ENCODE results near the gene TRDN.

TRDN gene

GRCh38 chr6:123352705-123353104, 284.0 kb downstream of the TRDN start:
- ATAC-seq (ENCODE audit: low read depth) (no peak), DNase-seq (ENCODE audit: low spot score) (no peak)
- H3K4me1 ChIP-seq (ENCODE audit: insufficient read depth, poor library complexity, severe bottlenecking), result no peaks in the 10 kb centered on the region
- no peaks in the 10 kb centered on the region for H3K36me3 ChIP-seq (ENCODE audit: low read depth)
- H3K27ac ChIP-seq (ENCODE audit: poor library complexity, severe bottlenecking), result no peak overlapping the region
- no peak overlapping the region for H3K4me3 ChIP-seq (ENCODE audit: severe bottlenecking)
- TF ChIP-seq, protein P1, sequence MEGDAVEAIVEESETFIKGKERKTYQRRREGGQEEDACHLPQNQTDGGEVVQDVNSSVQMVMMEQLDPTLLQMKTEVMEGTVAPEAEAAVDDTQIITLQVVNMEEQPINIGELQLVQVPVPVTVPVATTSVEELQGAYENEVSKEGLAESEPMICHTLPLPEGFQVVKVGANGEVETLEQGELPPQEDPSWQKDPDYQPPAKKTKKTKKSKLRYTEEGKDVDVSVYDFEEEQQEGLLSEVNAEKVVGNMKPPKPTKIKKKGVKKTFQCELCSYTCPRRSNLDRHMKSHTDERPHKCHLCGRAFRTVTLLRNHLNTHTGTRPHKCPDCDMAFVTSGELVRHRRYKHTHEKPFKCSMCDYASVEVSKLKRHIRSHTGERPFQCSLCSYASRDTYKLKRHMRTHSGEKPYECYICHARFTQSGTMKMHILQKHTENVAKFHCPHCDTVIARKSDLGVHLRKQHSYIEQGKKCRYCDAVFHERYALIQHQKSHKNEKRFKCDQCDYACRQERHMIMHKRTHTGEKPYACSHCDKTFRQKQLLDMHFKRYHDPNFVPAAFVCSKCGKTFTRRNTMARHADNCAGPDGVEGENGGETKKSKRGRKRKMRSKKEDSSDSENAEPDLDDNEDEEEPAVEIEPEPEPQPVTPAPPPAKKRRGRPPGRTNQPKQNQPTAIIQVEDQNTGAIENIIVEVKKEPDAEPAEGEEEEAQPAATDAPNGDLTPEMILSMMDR (IDR thresholded peaks at IDR 0.05; ENCODE audit: poor library complexity, severe bottlenecking), result no peak
- H3K27me3 ChIP-seq (ENCODE audit: insufficient read depth, poor library complexity, severe bottlenecking), result peaks cover 12% of the 10 kb centered on the region
- no peaks in the 10 kb centered on the region for H3K9me3 ChIP-seq (ENCODE audit: severe bottlenecking)

DNA sequence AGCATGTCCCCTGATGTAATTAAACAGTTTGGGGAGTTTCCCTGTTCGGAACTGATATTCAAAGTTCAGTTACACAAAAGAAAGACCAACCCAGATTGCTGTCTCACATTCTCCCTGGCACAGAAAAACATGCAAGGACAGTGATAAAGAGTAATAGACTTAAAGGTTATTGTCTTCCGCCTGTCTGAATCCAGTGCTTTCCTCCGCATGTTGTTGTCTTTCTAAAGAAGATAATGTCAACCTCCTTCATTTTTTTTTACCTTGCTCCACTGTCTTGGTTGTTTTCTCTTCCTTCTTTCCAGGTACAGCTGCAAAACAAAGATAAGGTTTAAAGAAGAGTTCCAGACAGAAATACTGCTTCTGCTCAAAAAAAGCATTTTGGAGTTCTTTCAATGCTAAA, 284.5 kb downstream of the TRDN start:
- DNase-seq (ENCODE audit: low spot score) (no peak), ATAC-seq (ENCODE audit: low read depth) (no peak)
- Histone ChIP-seq H3K27me3 (ENCODE audit: insufficient read depth, poor library complexity, severe bottlenecking) (peaks cover 12% of the 10 kb centered on the region), H3K27ac (ENCODE audit: poor library complexity, severe bottlenecking) (no peak overlapping the region), H3K4me1 (ENCODE audit: insufficient read depth, poor library complexity, severe bottlenecking) (no peaks in the 10 kb centered on the region), H3K36me3 (ENCODE audit: low read depth) (no peaks in the 10 kb centered on the region), H3K4me3 (ENCODE audit: severe bottlenecking) (no peak overlapping the region), H3K9me3 (ENCODE audit: severe bottlenecking) (no peaks in the 10 kb centered on the region)
- TF ChIP-seq, protein P1 (IDR thresholded peaks at IDR 0.05; ENCODE audit: poor library complexity, severe bottlenecking), result no peak

GRCh38 chr6:123343836-123344235, 292.9 kb downstream of the TRDN start:
- no peaks in the 10 kb centered on the region for H3K36me3 ChIP-seq (ENCODE audit: low read depth)
- no peak overlapping the region for H3K4me3 ChIP-seq (ENCODE audit: severe bottlenecking)
- no peaks in the 10 kb centered on the region for H3K9me3 ChIP-seq (ENCODE audit: severe bottlenecking)
- no peaks in the 10 kb centered on the region for H3K4me1 ChIP-seq (ENCODE audit: insufficient read depth, poor library complexity, severe bottlenecking)
- H3K27ac ChIP-seq (ENCODE audit: poor library complexity, severe bottlenecking), result no peak overlapping the region
- no peak for DNase-seq (ENCODE audit: low spot score)
- no peak for ATAC-seq (ENCODE audit: low read depth)
- TF ChIP-seq, protein P1 (IDR thresholded peaks at IDR 0.05; ENCODE audit: poor library complexity, severe bottlenecking), result no peak
- peaks cover 21% of the 10 kb centered on the region for H3K27me3 ChIP-seq (ENCODE audit: insufficient read depth, poor library complexity, severe bottlenecking)

- DNase-seq (ENCODE audit: low spot score), result no peak
- TF ChIP-seq, protein P1 (IDR thresholded peaks at IDR 0.05; ENCODE audit: poor library complexity, severe bottlenecking), result no peak
- H3K27me3 ChIP-seq (ENCODE audit: insufficient read depth, poor library complexity, severe bottlenecking), result no peaks in the 10 kb centered on the region
- no peak overlapping the region for H3K4me3 ChIP-seq (ENCODE audit: severe bottlenecking)
- H3K9me3 ChIP-seq (ENCODE audit: severe bottlenecking), result no peaks in the 10 kb centered on the region
- no peaks in the 10 kb centered on the region for H3K4me1 ChIP-seq (ENCODE audit: insufficient read depth, poor library complexity, severe bottlenecking)
- no peaks in the 10 kb centered on the region for H3K36me3 ChIP-seq (ENCODE audit: low read depth)
- ATAC-seq (ENCODE audit: low read depth), result no peak
- no peak overlapping the region for H3K27ac ChIP-seq (ENCODE audit: poor library complexity, severe bottlenecking)
These were observed 298.4 kb downstream of the TRDN start for GRCh38 chr6:123338394-123338793.

GRCh38 chr6:123333000-123333756, 303.6 kb downstream of the TRDN start:
- Histone ChIP-seq H3K4me3 (ENCODE audit: severe bottlenecking) (no peak overlapping the region), H3K9me3 (ENCODE audit: severe bottlenecking) (no peaks in the 10 kb centered on the region), H3K36me3 (ENCODE audit: low read depth) (no peaks in the 10 kb centered on the region), H3K27me3 (ENCODE audit: insufficient read depth, poor library complexity, severe bottlenecking) (peaks cover 14% of the 10 kb centered on the region), H3K27ac (ENCODE audit: poor library complexity, severe bottlenecking) (no peak overlapping the region), H3K4me1 (ENCODE audit: insufficient read depth, poor library complexity, severe bottlenecking) (no peaks in the 10 kb centered on the region)
- ATAC-seq (ENCODE audit: low read depth) (no peak), DNase-seq (ENCODE audit: low spot score) (no peak)
- TF ChIP-seq, protein P1 (IDR thresholded peaks at IDR 0.05; ENCODE audit: poor library complexity, severe bottlenecking), result no peak
